CD4-positive, alpha-beta T cell (primary cell): ENCODE data around the gene RAD21L1. TPM values are rescaled to one million over a fixed set of nuclear protein-coding genes. Genes with fewer than 3 reads are reported as not detected.

Experiments
- ATAC-seq: fragments of 200-7000 bp; cut with Tn5 transposase; one replicate; pipeline ENCODE4 v1.10.0; 2022; ENCODE audit warnings: mild to moderate bottlenecking; ENCODE audit not compliant: poor library complexity
- CTCF ChIA-PET: fragments of 350-600 bp; sonication (Branson Sonifier 250); formaldehyde crosslinking; loops from one replicate; lab custom pipeline; 2021; ENCODE audit warnings: antibody characterized with exemption, inconsistent platforms; lab: Charles Lee
- POLR2A ChIA-PET: fragments of 350-600 bp; sonication (Branson Sonifier 250); formaldehyde crosslinking; loops from one replicate; lab custom pipeline; 2021; ENCODE audit warnings: antibody characterized with exemption, inconsistent platforms; lab: Charles Lee
- DNase-seq, 14 experiments: peaks; one replicate each; pipeline ENCODE4 v3.0.0-alpha.2; 2013 to 2020; ENCODE audit warnings: mixed read lengths in 2 of 14
- H3K27ac ChIP-seq, 2 donors: one replicate each; pipeline versions ENCODE4 v1.5.1 to v1.7.0; 2013; ENCODE audit warnings: low read length in 2 of 2, low read depth in 1 of 2, mild to moderate bottlenecking in 1 of 2
- H3K27me3 ChIP-seq, 2 experiments: 1 replicate in 1 of 2; 2 replicates in 1 of 2; pipeline versions ENCODE4 v1.6.1 to v1.7.0; 2013; ENCODE audit warnings: low read length in 2 of 2, control low read depth in 1 of 2, mild to moderate bottlenecking in 1 of 2, moderate library complexity in 1 of 2; ENCODE audit not compliant: insufficient read depth in 2 of 2, control insufficient read depth in 1 of 2
- H3K36me3 ChIP-seq: one replicate; pipeline ENCODE4 v1.6.1; 2013; ENCODE audit warnings: low read length, control low read depth; ENCODE audit not compliant: insufficient read depth
- H3K4me1 ChIP-seq: one replicate; pipeline ENCODE4 v1.6.1; 2013; ENCODE audit warnings: low read length, control low read depth; ENCODE audit not compliant: insufficient read depth
- H3K4me3 ChIP-seq: one replicate; pipeline ENCODE4 v1.5.1; 2013; ENCODE audit warnings: mild to moderate bottlenecking, low read length, moderate library complexity
- H3K9me3 ChIP-seq, 2 experiments: 1 replicate in 1 of 2; 2 replicates in 1 of 2; pipeline versions ENCODE4 v1.6.1 to v1.7.0; 2013; ENCODE audit warnings: low read length in 2 of 2, mild to moderate bottlenecking in 2 of 2, control low read depth in 1 of 2, moderate library complexity in 1 of 2; ENCODE audit not compliant: control insufficient read depth in 1 of 2, insufficient read depth in 1 of 2
- H3K27ac Mint-ChIP-seq: one replicate; pipeline ENCODE4 v1.8.0; 2020; ENCODE audit warnings: mixed read lengths
- H3K27me3 Mint-ChIP-seq: one replicate; pipeline ENCODE4 v1.8.0; 2021; ENCODE audit warnings: mixed read lengths
- H3K36me3 Mint-ChIP-seq: one replicate; pipeline ENCODE4 v1.8.0; 2021; ENCODE audit warnings: low read depth, mixed read lengths
- H3K4me1 Mint-ChIP-seq: one replicate; pipeline ENCODE4 v1.8.0; 2021; ENCODE audit warnings: low read depth, mixed read lengths
- H3K4me3 Mint-ChIP-seq: one replicate; pipeline ENCODE4 v1.8.0; 2020; ENCODE audit warnings: mild to moderate bottlenecking, mixed read lengths
- H3K9me3 Mint-ChIP-seq: one replicate; pipeline ENCODE4 v1.8.0; 2020; ENCODE audit warnings: mixed read lengths
- intact Hi-C, 2 experiments: fragments of 100-400 bp; cut with DNase I in 1 of 2; cut with micrococcal nuclease in 1 of 2; formaldehyde crosslinking; loops; one replicate each; pipeline versions ENCODE4 v1.15.1 to v1.9.0; 2023 to 2025; cut with DNase I, micrococcal nuclease
- total RNA-seq, 174 experiments: library from RNA in 2 of 174; stranded (reverse) in 2 of 174; gene quantifications; one replicate each; pipeline ENCODE4 v1.2.3 and lab custom pipeline; 2021 to 2026
- TF ChIP-seq, protein P1 (sequence below): fragments of 200-600 bp; IDR thresholded peaks from one replicate; pipeline ENCODE4 v1.8.0; 2022; ENCODE audit warnings: antibody characterized with exemption, mild to moderate bottlenecking

The RAD21L1 gene
- total RNA-seq, 2 experiments from 2014 or later: 0.58 TPM; not detected in 1

DNA sequence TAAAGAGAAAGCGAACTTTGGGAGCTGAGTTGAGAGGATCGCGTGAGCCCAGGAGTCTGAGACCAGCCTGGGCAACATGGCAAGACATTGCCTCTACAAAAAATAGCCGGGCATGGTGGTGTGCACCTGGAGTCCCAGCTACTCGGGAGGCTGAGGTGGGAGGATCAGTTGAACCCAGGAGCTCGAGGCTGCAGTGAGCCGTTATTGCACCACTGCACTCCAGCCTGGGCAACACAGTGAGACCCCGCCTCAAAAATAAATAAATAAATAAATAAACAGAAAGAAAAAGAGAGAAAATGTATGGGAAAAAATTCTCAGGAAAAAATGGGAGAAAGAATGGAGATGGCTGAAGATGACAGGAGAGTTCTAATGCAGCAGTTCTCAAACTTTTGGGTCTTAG, 20.0 kb upstream of the RAD21L1 start:
- Histone ChIP-seq H3K4me1 (no peaks in the 10 kb centered on the region), H3K27me3 (no peaks in the 10 kb centered on the region), H3K36me3 (no peaks in the 10 kb centered on the region), H3K27ac (no peak overlapping the region), H3K9me3 (no peaks in the 10 kb centered on the region), H3K4me3 (no peak overlapping the region)
- no peak for DNase-seq
- Mint-ChIP-seq H3K4me3 (no peak overlapping the region), H3K27ac (no peak overlapping the region), H3K9me3 (no peaks in the 10 kb centered on the region), H3K36me3 (no peaks in the 10 kb centered on the region), H3K4me1 (no peaks in the 10 kb centered on the region), H3K27me3 (peaks cover 4% of the 10 kb centered on the region)
- TF ChIP-seq, protein P1, sequence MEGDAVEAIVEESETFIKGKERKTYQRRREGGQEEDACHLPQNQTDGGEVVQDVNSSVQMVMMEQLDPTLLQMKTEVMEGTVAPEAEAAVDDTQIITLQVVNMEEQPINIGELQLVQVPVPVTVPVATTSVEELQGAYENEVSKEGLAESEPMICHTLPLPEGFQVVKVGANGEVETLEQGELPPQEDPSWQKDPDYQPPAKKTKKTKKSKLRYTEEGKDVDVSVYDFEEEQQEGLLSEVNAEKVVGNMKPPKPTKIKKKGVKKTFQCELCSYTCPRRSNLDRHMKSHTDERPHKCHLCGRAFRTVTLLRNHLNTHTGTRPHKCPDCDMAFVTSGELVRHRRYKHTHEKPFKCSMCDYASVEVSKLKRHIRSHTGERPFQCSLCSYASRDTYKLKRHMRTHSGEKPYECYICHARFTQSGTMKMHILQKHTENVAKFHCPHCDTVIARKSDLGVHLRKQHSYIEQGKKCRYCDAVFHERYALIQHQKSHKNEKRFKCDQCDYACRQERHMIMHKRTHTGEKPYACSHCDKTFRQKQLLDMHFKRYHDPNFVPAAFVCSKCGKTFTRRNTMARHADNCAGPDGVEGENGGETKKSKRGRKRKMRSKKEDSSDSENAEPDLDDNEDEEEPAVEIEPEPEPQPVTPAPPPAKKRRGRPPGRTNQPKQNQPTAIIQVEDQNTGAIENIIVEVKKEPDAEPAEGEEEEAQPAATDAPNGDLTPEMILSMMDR: no peak
- ATAC-seq: no peak
- intact Hi-C loops: no loop called here
- ChIA-PET POLR2A (interaction anchor here (1.0 kb wide), 1 partner anchor 87 kb away, joined by 4 read pairs; no protein-coding TSS in a partner anchor), CTCF (no interaction called here)

DNA sequence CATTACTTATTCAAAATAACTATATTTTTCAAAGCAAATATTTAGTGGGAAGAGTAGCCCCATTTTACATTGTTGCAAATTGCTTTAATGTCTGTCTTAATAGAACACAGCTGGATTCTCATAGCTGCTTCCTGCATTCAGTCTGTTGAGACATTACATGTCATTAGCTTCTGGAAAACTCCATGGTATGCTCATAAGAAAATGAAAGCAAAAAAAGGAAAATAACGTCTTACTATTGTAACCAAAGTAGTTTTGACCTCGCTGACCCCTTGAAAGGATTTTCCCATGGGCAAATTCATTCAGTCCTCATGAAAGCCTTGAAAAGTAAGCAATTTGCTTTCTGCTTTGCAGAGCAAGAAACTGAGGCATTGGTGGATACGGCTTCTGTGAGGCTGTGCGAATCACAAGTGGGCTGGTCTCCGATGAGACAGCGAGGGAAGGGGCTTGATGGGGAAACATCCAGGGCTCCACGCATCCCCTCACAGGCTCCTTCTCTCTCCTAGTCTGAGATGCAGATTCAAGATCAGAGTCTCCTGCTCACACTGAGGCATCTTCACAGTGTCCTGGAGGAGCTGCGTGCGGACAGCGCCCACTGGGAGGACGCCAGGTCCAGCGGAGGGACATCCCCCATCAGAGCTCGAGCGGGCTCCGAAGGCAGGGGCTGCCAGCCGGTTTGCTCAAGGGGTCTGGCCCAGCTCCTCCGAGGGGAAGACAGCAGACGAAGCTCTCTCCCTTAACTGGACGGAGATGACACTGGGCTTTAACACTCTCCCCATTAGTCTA, 19.3 kb upstream of the RAD21L1 start:
- Histone ChIP-seq H3K27ac (no peak overlapping the region), H3K36me3 (no peaks in the 10 kb centered on the region), H3K27me3 (no peaks in the 10 kb centered on the region), H3K4me3 (no peak overlapping the region), H3K4me1 (no peaks in the 10 kb centered on the region), H3K9me3 (no peaks in the 10 kb centered on the region)
- H3K4me1 Mint-ChIP-seq: no peaks in the 10 kb centered on the region
- DNase-seq (no peak), ATAC-seq (no peak)
- TF ChIP-seq, protein P1: no peak
- POLR2A ChIA-PET: interaction anchor here (0.6 to 1.0 kb wide), 2 partner anchors 88 to 974 kb away, joined by 3 to 4 read pairs; no protein-coding TSS in a partner anchor
- H3K4me3 Mint-ChIP-seq: no peak overlapping the region
- H3K9me3 Mint-ChIP-seq: no peaks in the 10 kb centered on the region
- H3K27me3 Mint-ChIP-seq: peaks cover 4% of the 10 kb centered on the region
- intact Hi-C loops: no loop called here
- no peak overlapping the region for H3K27ac Mint-ChIP-seq
- CTCF ChIA-PET: interaction anchor here (0.7 kb wide), 1 partner anchor 49 kb away, joined by 3 read pairs; no protein-coding TSS in a partner anchor
- H3K36me3 Mint-ChIP-seq: no peaks in the 10 kb centered on the region

DNA sequence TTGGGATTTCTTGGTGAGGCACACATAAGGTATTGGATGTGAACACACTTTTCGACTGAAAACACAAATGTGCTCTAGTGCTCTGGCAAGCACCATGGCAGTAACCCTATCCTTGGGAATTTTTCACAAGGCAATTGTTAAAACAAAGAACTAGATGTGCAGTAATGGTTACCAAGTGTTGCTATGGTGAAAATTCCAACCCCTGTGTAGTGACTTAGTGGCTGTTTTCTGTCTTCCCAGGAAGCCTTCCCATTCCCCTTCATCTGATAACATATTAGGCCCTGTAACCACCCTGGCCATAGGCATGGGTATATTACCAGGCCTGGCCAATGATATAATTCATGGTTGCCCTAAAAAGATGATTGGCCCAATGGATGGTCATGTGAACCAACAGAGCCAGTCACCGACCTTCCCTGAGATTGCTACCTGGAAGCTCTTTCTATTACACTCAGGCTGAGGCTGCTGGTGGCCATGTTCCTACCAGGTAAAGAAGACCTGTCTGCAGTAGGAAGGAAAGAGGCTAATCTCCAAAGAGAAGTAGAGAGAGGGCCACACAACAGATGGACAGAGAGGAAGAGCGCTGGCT, 18.5 kb upstream of the RAD21L1 start:
- Mint-ChIP-seq H3K27me3 (peaks cover 4% of the 10 kb centered on the region), H3K9me3 (no peaks in the 10 kb centered on the region), H3K36me3 (no peaks in the 10 kb centered on the region), H3K27ac (no peak overlapping the region), H3K4me3 (no peak overlapping the region), H3K4me1 (no peaks in the 10 kb centered on the region)
- no peaks in the 10 kb centered on the region for H3K4me1 ChIP-seq
- ChIA-PET CTCF (interaction anchor here (0.7 kb wide), 1 partner anchor 48 kb away, joined by 3 read pairs; no protein-coding TSS in a partner anchor), POLR2A (interaction anchor here (0.6 kb wide), 1 partner anchor 973 kb away, joined by 3 read pairs; no protein-coding TSS in a partner anchor)
- TF ChIP-seq, protein P1: no peak
- no peak overlapping the region for H3K4me3 ChIP-seq
- ATAC-seq: no peak
- H3K27me3 ChIP-seq: no peaks in the 10 kb centered on the region
- H3K9me3 ChIP-seq: no peaks in the 10 kb centered on the region
- intact Hi-C loops: no loop called here
- no peak overlapping the region for H3K27ac ChIP-seq
- no peaks in the 10 kb centered on the region for H3K36me3 ChIP-seq
- no peak for DNase-seq
